Keratinocyte (primary cell): ENCODE results near the gene SLC37A1. TPM values are rescaled to one million over a fixed set of nuclear protein-coding genes. Genes with fewer than 3 reads are reported as not detected.
"Not testable (repeated sequence)": the region's sequence is repeated elsewhere in the genome, so short reads cannot be mapped to it uniquely, and the experiment has no call there.

ENCODE experiments used
- DNase-seq: peaks from one replicate; pipeline ENCODE4 v3.0.0-alpha.2; 2011; ENCODE audit warnings: low read depth, missing footprints, low spot score
- FAIRE-seq: peaks from 2 replicates; lab custom pipeline; 2011; peaks lifted over from hg19 to GRCh38; lab: Jason Lieb, UNC
- H2AFZ ChIP-seq: 2 replicates; pipeline ENCODE4 v1.6.0; 2012; ENCODE audit warnings: low read length, control low read depth, inconsistent platforms; ENCODE audit not compliant: control insufficient read depth
- H3K27ac ChIP-seq: 2 replicates; pipeline ENCODE4 v1.5.1; 2011; ENCODE audit warnings: low read length; ENCODE audit not compliant: control insufficient read depth, insufficient read depth
- H3K27me3 ChIP-seq: 3 replicates; pipeline ENCODE4 v1.6.0; 2011; ENCODE audit warnings: low read length; ENCODE audit not compliant: control insufficient read depth, insufficient read depth; ENCODE audit errors: extremely low read depth
- H3K36me3 ChIP-seq, 2 experiments: 2 replicates in 1 of 2; 3 replicates in 1 of 2; pipeline ENCODE4 v1.5.1; 2011; ENCODE audit warnings: low read length in 2 of 2, mild to moderate bottlenecking in 1 of 2; ENCODE audit not compliant: control insufficient read depth in 2 of 2, insufficient read depth in 2 of 2; ENCODE audit errors: extremely low read depth in 1 of 2
- H3K4me1 ChIP-seq: 3 replicates; pipeline ENCODE4 v1.5.1; 2011; ENCODE audit warnings: low read length; ENCODE audit not compliant: control insufficient read depth, insufficient read depth; ENCODE audit errors: extremely low read depth
- H3K4me2 ChIP-seq: 3 replicates; pipeline ENCODE4 v1.6.0; 2011; ENCODE audit warnings: low read depth, low read length; ENCODE audit not compliant: control insufficient read depth, insufficient read depth; ENCODE audit errors: extremely low read depth
- H3K4me3 ChIP-seq, 3 experiments: fragments of 200-600 bp in 1 of 3; sonication (generic) in 1 of 3; 2 replicates in 2 of 3; 3 replicates in 1 of 3; pipeline ENCODE4 v1.5.1; 2011 to 2016; ENCODE audit warnings: low read length in 3 of 3, mild to moderate bottlenecking in 3 of 3, control low read depth in 2 of 3, inconsistent platforms in 1 of 3, low read depth in 1 of 3, mixed read lengths in 1 of 3, mixed run types in 1 of 3, moderate library complexity in 1 of 3; ENCODE audit not compliant: control insufficient read depth in 2 of 3, insufficient read depth in 2 of 3; ENCODE audit errors: extremely low read depth in 1 of 3
- H3K79me2 ChIP-seq: 2 replicates; pipeline ENCODE4 v1.6.0; 2012; ENCODE audit warnings: low read length; ENCODE audit not compliant: control insufficient read depth, insufficient read depth
- H3K9ac ChIP-seq: 3 replicates; pipeline ENCODE4 v1.6.0; 2011; ENCODE audit warnings: low read length; ENCODE audit not compliant: control insufficient read depth, insufficient read depth; ENCODE audit errors: extremely low read depth
- H3K9me1 ChIP-seq: 3 replicates; pipeline ENCODE4 v1.6.0; 2011; ENCODE audit warnings: low read length; ENCODE audit not compliant: control insufficient read depth, insufficient read depth; ENCODE audit errors: extremely low read depth
- H3K9me3 ChIP-seq: 2 replicates; pipeline ENCODE4 v1.5.1; 2012; ENCODE audit warnings: low read depth, low read length; ENCODE audit not compliant: control insufficient read depth
- H4K20me1 ChIP-seq: 3 replicates; pipeline ENCODE4 v1.6.0; 2011; ENCODE audit warnings: low read length; ENCODE audit not compliant: control insufficient read depth, insufficient read depth; ENCODE audit errors: extremely low read depth
- EZH2 ChIP-seq: IDR thresholded peaks from one replicate; pipeline ENCODE4 v1.6.1; 2012; ENCODE audit warnings: inconsistent platforms, mild to moderate bottlenecking, low read length, moderate library complexity
- dilution Hi-C: fragments of 300-500 bp; cut with MboI; formaldehyde crosslinking; loops from one replicate; pipeline ENCODE4 v1.7.0; 2020; ENCODE audit warnings: low sequenced_read_pairs; ENCODE audit not compliant: extremely low pct_ligation_motif_present
- polyA plus RNA-seq, 5 experiments: library from polyadenylated mRNA; depleted of rRNA in 3 of 5; stranded (reverse) in 3 of 5; stranded (forward) in 1 of 5; unstranded in 1 of 5; fragments of >200 nt; gene quantifications; 1 replicate in 1 of 5; 2 replicates in 3 of 5; 3 replicates in 1 of 5; pipeline versions ENCODE4 v1.2.1 to v1.2.3, GENCODE V29; 2011 to 2012; ENCODE audit warnings: missing spikeins in 2 of 5, low read depth in 1 of 5, low replicate concordance in 1 of 5
- TF ChIP-seq, protein P1 (sequence below), 3 experiments: IDR thresholded peaks in 1 of 3; conservative IDR thresholded peaks in 1 of 3; optimal IDR thresholded peaks in 1 of 3; 2 replicates in 2 of 3; 3 replicates in 1 of 3; pipeline versions ENCODE3 to v1.5.1; 2011; ENCODE audit warnings: low read length in 3 of 3, mild to moderate bottlenecking in 3 of 3, moderate library complexity in 2 of 3, control low read depth in 1 of 3, inconsistent platforms in 1 of 3; ENCODE audit not compliant: insufficient read depth in 2 of 3; ENCODE audit errors: extremely low read depth in 1 of 3

The SLC37A1 gene
- polyA plus RNA-seq, 1 donor (not counting 4 experiments of a cell fraction or from before 2014, with no cell fraction given) = 4.1 TPM

DNA sequence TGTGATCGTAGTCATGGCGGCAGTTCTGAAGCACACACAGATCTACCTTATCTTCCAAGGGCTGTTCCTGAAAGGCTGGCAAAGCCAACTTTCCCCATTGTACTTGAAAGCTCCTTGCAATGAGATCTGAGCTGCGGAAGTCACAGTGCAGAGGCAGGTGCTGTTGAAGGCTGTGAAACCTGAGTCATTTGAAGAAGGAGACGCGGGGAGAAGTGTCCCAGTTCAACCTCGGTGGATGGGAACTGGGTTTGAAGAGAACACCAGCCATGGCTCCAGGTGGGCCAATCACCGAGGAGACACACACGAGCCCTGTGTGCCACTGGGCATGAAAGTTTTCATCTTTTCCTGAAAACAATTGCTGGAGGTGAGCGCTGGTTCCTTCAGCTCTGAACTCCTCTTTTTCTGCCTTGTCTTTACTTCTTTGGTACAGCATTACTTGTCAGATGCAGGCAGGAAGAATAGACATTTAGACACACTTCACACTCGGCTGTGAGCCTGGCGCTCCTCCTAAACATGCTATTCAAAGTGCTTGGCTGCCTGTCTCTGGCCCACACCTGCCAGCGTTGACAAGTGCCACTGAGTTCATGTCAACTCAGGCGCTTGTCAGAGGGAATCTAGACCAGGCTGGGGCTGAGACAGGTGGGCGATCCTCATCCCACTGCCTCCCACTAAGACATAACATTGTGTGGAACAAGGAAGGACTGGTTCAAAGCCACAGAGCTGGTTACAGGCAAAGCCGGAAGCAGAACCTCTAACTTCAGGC, 114.1 kb downstream of the SLC37A1 start:
- Histone ChIP-seq H3K4me2 (no peak overlapping the region), H3K4me1 (no peaks in the 10 kb centered on the region), H3K4me3 (no peak overlapping the region), H4K20me1 (no peaks in the 10 kb centered on the region), H3K27me3 (peaks cover 12% of the 10 kb centered on the region), H3K9me3 (no peaks in the 10 kb centered on the region), H3K36me3 (no peaks in the 10 kb centered on the region), H3K9me1 (no peaks in the 10 kb centered on the region), H3K9ac (no peak overlapping the region), H3K79me2 (no peaks in the 10 kb centered on the region), H3K27ac (no peak overlapping the region), H2AFZ (no peak overlapping the region)
- no peak for TF ChIP-seq EZH2
- TF ChIP-seq, protein P1, sequence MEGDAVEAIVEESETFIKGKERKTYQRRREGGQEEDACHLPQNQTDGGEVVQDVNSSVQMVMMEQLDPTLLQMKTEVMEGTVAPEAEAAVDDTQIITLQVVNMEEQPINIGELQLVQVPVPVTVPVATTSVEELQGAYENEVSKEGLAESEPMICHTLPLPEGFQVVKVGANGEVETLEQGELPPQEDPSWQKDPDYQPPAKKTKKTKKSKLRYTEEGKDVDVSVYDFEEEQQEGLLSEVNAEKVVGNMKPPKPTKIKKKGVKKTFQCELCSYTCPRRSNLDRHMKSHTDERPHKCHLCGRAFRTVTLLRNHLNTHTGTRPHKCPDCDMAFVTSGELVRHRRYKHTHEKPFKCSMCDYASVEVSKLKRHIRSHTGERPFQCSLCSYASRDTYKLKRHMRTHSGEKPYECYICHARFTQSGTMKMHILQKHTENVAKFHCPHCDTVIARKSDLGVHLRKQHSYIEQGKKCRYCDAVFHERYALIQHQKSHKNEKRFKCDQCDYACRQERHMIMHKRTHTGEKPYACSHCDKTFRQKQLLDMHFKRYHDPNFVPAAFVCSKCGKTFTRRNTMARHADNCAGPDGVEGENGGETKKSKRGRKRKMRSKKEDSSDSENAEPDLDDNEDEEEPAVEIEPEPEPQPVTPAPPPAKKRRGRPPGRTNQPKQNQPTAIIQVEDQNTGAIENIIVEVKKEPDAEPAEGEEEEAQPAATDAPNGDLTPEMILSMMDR (optimal IDR thresholded peaks at IDR 0.05 in 1 of 3, IDR thresholded peaks at IDR 0.05 in 1 of 3, conservative IDR thresholded peaks at IDR 0.05 in 1 of 3; ENCODE audit: extremely low read depth in 1 of 3, insufficient read depth in 2 of 3, low read length in 3 of 3) = no peak
- FAIRE-seq (no peak), DNase-seq (no peak)
- dilution Hi-C loops = no loop called here

DNA sequence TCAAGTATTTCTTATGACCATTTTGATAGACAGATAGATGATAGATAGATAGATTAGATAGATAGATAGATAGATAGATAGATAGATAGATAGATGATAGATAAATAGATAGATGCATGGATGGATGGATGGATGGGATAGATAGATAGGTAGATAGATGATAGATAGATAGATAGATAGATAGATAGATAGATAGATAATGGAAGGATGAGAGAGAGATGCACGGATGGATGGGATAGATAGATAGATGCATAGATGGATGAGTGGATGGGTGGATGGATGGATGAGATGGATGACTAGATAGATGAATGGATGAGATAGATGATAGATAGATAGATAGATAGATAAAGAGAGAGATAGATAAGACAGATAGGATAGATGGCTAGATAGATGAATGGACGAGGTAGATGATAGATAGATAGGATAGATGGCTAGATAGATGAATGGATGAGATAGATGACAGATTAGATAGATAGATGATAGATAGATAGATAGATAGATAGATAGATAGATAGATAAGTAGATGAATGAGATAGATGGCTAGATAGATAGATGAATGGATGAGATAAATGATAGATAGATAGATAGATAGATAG, 114.9 kb downstream of the SLC37A1 start:
- H3K9me3 ChIP-seq, H2AFZ ChIP-seq, FAIRE-seq, DNase-seq, H3K27ac ChIP-seq, H3K4me2 ChIP-seq, H3K9me1 ChIP-seq, H3K36me3 ChIP-seq, H3K4me1 ChIP-seq, H4K20me1 ChIP-seq, H3K4me3 ChIP-seq, dilution Hi-C loops, H3K79me2 ChIP-seq, H3K9ac ChIP-seq: not testable (repeated sequence)
- H3K27me3 ChIP-seq = peaks cover 12% of the 10 kb centered on the region
